ENCODE results near the gene ANP32B. TPM values are rescaled to one million over a fixed set of nuclear protein-coding genes. Genes with fewer than 3 reads are reported as not detected.

The ANP32B gene
- total and polyA plus RNA-seq, 12 donors = 13.4 to 156 (median 66.0) TPM

- no peak for DNase-seq
- 78 to 94% (median 91%) methylated on average over 6 of the region's 6 CpGs for WGBS, 4 donors
- no peak overlapping the region for H3K4me3 ChIP-seq
- no peak for TF ChIP-seq CTCF (IDR thresholded peaks at IDR 0.05)
- no peak for TF ChIP-seq POLR2A (IDR thresholded peaks at IDR 0.05)
- peaks cover 0 to 77% of the 10 kb centered on the region in 2 donors for H3K36me3 ChIP-seq (replicated peaks in 1 of 2)
- peak overlapping the region in 1 of 5 donors; percentile 15 for H3K27ac ChIP-seq
- H3K9me3 ChIP-seq (replicated peaks in 1 of 3) = no peaks in the 10 kb centered on the region
- intact Hi-C loops (cut with DNase I) = no loop called here
- H3K27me3 ChIP-seq = no peaks in the 10 kb centered on the region
- peaks cover 0 to 11% of the 10 kb centered on the region in 2 donors for H3K4me1 ChIP-seq (replicated peaks in 1 of 2)
Measured at GRCh38 chr9:98009437-98009836, 26.3 kb downstream of the ANP32B start.

GRCh38 chr9:98009936-98010335 is 26.8 kb downstream of the ANP32B start:
- DNase-seq = peak in 4 of 7 donors; percentile 36 to 63 (median 42)
- H3K27ac ChIP-seq = peak overlapping the region in 1 of 5 donors; percentile 15
- H3K4me3 ChIP-seq = no peak overlapping the region
- no peaks in the 10 kb centered on the region for H3K27me3 ChIP-seq
- WGBS, 4 donors = 40 to 56% (median 51%) methylated on average over 1 of the region's 1 CpG
- H3K36me3 ChIP-seq (replicated peaks in 1 of 2) = peaks cover 0 to 77% of the 10 kb centered on the region in 2 donors
- TF ChIP-seq CTCF (IDR thresholded peaks at IDR 0.05) = no peak
- TF ChIP-seq POLR2A (IDR thresholded peaks at IDR 0.05) = no peak
- H3K9me3 ChIP-seq (replicated peaks in 1 of 3) = no peaks in the 10 kb centered on the region
- H3K4me1 ChIP-seq (replicated peaks in 1 of 2) = peaks cover 0 to 11% of the 10 kb centered on the region in 2 donors
- intact Hi-C loops (cut with DNase I) = no loop called here

DNA sequence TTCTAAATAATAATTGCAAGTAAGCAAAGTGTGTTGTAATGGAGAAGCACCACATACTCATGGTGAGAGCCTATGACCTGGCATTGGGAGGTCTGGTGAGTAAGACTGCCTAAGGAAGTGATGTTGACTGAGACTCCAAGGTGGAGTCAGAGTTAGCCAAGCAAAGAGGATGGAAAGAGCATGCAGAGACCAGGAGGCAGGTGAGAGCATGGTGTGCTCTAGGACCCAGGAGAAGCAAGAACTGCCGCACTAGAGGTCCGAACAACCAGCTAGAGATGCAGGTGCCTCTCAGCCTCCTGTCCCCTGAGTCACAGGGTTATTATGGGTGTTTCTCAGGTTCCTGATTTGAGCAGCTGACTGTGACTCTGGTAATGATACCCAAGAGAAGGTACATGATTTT is 27.3 kb downstream of the ANP32B start:
- TF ChIP-seq CTCF (IDR thresholded peaks at IDR 0.05) = no peak
- no peak for TF ChIP-seq POLR2A (IDR thresholded peaks at IDR 0.05)
- no peak for DNase-seq
- peaks cover 0 to 11% of the 10 kb centered on the region in 2 donors for H3K4me1 ChIP-seq (replicated peaks in 1 of 2)
- H3K4me3 ChIP-seq = no peak overlapping the region
- no peaks in the 10 kb centered on the region for H3K27me3 ChIP-seq
- H3K27ac ChIP-seq = no peak overlapping the region
- no peaks in the 10 kb centered on the region for H3K9me3 ChIP-seq (replicated peaks in 1 of 3)
- H3K36me3 ChIP-seq (replicated peaks in 1 of 2) = peaks cover 0 to 77% of the 10 kb centered on the region in 2 donors
- 20 to 56% (median 37%) methylated on average over 2 of the region's 2 CpGs for WGBS, 4 donors
- intact Hi-C loops (cut with DNase I) = no loop called here

DNA sequence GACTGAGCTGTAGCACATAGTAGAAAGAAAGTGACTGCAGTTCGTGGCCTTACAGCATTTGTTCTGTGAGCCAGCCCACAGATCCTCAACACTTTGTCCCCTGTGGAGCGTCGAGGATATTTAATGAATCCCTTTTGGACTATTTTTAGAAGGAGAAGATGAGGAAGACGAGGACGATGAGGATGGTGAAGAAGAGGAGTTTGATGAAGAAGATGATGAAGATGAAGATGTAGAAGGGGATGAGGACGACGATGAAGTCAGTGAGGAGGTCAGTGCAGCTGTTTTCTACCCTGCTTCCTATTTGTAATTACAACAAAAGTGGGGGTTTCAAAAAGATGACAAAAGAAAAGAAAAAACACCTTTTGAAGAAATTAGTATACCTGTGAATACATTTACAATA is 28.0 kb downstream of the ANP32B start:
- Histone ChIP-seq H3K27ac (no peak overlapping the region), H3K4me1 (replicated peaks in 1 of 2) (peaks cover 0 to 11% of the 10 kb centered on the region in 2 donors), H3K9me3 (replicated peaks in 1 of 3) (no peaks in the 10 kb centered on the region), H3K27me3 (no peaks in the 10 kb centered on the region), H3K4me3 (no peak overlapping the region), H3K36me3 (replicated peaks in 1 of 2) (peaks cover 0 to 77% of the 10 kb centered on the region in 2 donors)
- no peak for TF ChIP-seq CTCF (IDR thresholded peaks at IDR 0.05)
- TF ChIP-seq POLR2A (IDR thresholded peaks at IDR 0.05) = no peak
- intact Hi-C loops (cut with DNase I) = no loop called here
- no peak for DNase-seq
- WGBS, 4 donors = 92 to 96% (median 92%) methylated on average over 7 of the region's 7 CpGs

All from adrenal gland (tissue), 12 donors.